H9 (cell line): ENCODE results near the gene ZNF541. TPM values are rescaled to one million over a fixed set of nuclear protein-coding genes. Genes with fewer than 3 reads are reported as not detected.

ENCODE experiments used
- DNase-seq: peaks from one replicate; pipeline ENCODE4 v3.0.0-alpha.2; 2017
- H2AFZ ChIP-seq: one replicate; pipeline ENCODE4 v1.6.1; 2013; ENCODE audit warnings: mild to moderate bottlenecking, low read length, control low read depth, moderate library complexity
- H2AK5ac ChIP-seq: 2 replicates; pipeline ENCODE4 v1.6.1; 2013; ENCODE audit warnings: low read length, control low read depth, mixed read lengths; ENCODE audit not compliant: insufficient read length
- H2BK120ac ChIP-seq: one replicate; pipeline ENCODE4 v1.6.1; 2013; ENCODE audit warnings: low read depth, mild to moderate bottlenecking, low read length, control low read depth, inconsistent platforms; ENCODE audit not compliant: poor library complexity, severe bottlenecking
- H2BK12ac ChIP-seq: 2 replicates; pipeline ENCODE4 v1.6.1; 2013; ENCODE audit warnings: low read length, control low read depth, mixed read lengths, low read depth; ENCODE audit not compliant: insufficient read length
- H2BK15ac ChIP-seq: 2 replicates; pipeline ENCODE4 v1.6.1; 2013; ENCODE audit warnings: low read depth, low read length, control low read depth
- H2BK20ac ChIP-seq: one replicate; pipeline ENCODE4 v1.6.1; 2013; ENCODE audit warnings: low read depth, mild to moderate bottlenecking, low read length, control low read depth, inconsistent platforms; ENCODE audit not compliant: poor library complexity, severe bottlenecking
- H2BK5ac ChIP-seq: 2 replicates; pipeline ENCODE4 v1.6.1; 2013; ENCODE audit warnings: low read length, control low read depth, mixed read lengths; ENCODE audit not compliant: insufficient read length
- H3K14ac ChIP-seq: 2 replicates; pipeline ENCODE4 v1.6.1; 2013; ENCODE audit warnings: low read length, control low read depth; ENCODE audit not compliant: insufficient read depth
- H3K18ac ChIP-seq: 2 replicates; pipeline ENCODE4 v1.6.1; 2013; ENCODE audit warnings: low read depth, mild to moderate bottlenecking, mixed read lengths, low read length, control low read depth; ENCODE audit not compliant: insufficient read length
- H3K23ac ChIP-seq: 2 replicates; pipeline ENCODE4 v1.6.1; 2013; ENCODE audit warnings: low read length, control low read depth, mixed read lengths, low read depth; ENCODE audit not compliant: insufficient read length
- H3K23me2 ChIP-seq: 2 replicates; pipeline ENCODE4 v1.6.1; 2013; ENCODE audit warnings: low read depth, mild to moderate bottlenecking, mixed read lengths, low read length, control low read depth; ENCODE audit not compliant: insufficient read length, poor library complexity, severe bottlenecking
- H3K27ac ChIP-seq: 2 replicates; pipeline ENCODE4 v1.5.1; 2013; ENCODE audit warnings: low read length, control low read depth, mixed read lengths, low read depth; ENCODE audit not compliant: insufficient read length
- H3K27me3 ChIP-seq: 2 replicates; pipeline ENCODE4 v1.6.1; 2013; ENCODE audit warnings: low read length, control low read depth, inconsistent platforms; ENCODE audit not compliant: insufficient read depth
- H3K4ac ChIP-seq: 2 replicates; pipeline ENCODE4 v1.6.1; 2013; ENCODE audit warnings: low read depth, mild to moderate bottlenecking, control low read depth, inconsistent platforms, low read length, moderate library complexity
- H3K4me1 ChIP-seq: 2 replicates; pipeline ENCODE4 v1.6.1; 2013; ENCODE audit warnings: low read length, control low read depth, inconsistent platforms; ENCODE audit not compliant: insufficient read depth
- H3K4me2 ChIP-seq: 2 replicates; pipeline ENCODE4 v1.6.1; 2013; ENCODE audit warnings: low read length, control low read depth, mixed read lengths; ENCODE audit not compliant: insufficient read length, insufficient read depth
- H3K56ac ChIP-seq: 2 replicates; pipeline ENCODE4 v1.6.1; 2013; ENCODE audit warnings: low read depth, mild to moderate bottlenecking, mixed read lengths, low read length, control low read depth; ENCODE audit not compliant: insufficient read length
- H3K79me1 ChIP-seq: 2 replicates; pipeline ENCODE4 v1.6.1; 2013; ENCODE audit warnings: low read depth, mild to moderate bottlenecking, moderate library complexity, low read length, control low read depth, inconsistent platforms; ENCODE audit not compliant: insufficient read depth, poor library complexity, severe bottlenecking
- H3K79me2 ChIP-seq: 2 replicates; pipeline ENCODE4 v1.6.1; 2013; ENCODE audit warnings: low read length, control low read depth, inconsistent platforms; ENCODE audit not compliant: insufficient read depth
- H3K9ac ChIP-seq: 2 replicates; pipeline ENCODE4 v1.6.1; 2013; ENCODE audit warnings: low read length, control low read depth, mixed read lengths; ENCODE audit not compliant: insufficient read length; ENCODE audit errors: extremely low read depth
- H3K9me3 ChIP-seq: one replicate; pipeline ENCODE4 v1.6.1; 2013; ENCODE audit warnings: low read depth, low read length, inconsistent platforms; ENCODE audit not compliant: control insufficient read depth
- H3T11ph ChIP-seq: one replicate; pipeline ENCODE4 v1.6.1; 2013; ENCODE audit warnings: mild to moderate bottlenecking, low read length, control low read depth, inconsistent platforms
- H4K20me1 ChIP-seq: one replicate; pipeline ENCODE4 v1.6.1; 2013; ENCODE audit not compliant: control insufficient read depth, insufficient read length, insufficient read depth
- H4K5ac ChIP-seq: 2 replicates; pipeline ENCODE4 v1.6.1; 2013; ENCODE audit warnings: low read depth, mild to moderate bottlenecking, mixed read lengths, low read length, control low read depth; ENCODE audit not compliant: insufficient read length
- H4K8ac ChIP-seq: replicated peaks from 2 replicates; pipeline ENCODE4 v1.6.1; 2013; ENCODE audit warnings: low read length, control low read depth, mixed read lengths, low read depth; ENCODE audit not compliant: insufficient read length
- H4K91ac ChIP-seq: 2 replicates; pipeline ENCODE4 v1.6.1; 2013; ENCODE audit warnings: low read depth, mild to moderate bottlenecking, moderate library complexity, mixed read lengths, low read length, control low read depth; ENCODE audit not compliant: insufficient read length
- H3K27ac Mint-ChIP-seq, 3 experiments: 2 replicates in 2 of 3; 3 replicates in 1 of 3; pipeline ENCODE4 v1.8.0; 2020 to 2021; ENCODE audit warnings: mixed read lengths in 3 of 3, mild to moderate bottlenecking in 1 of 3, moderate library complexity in 1 of 3
- H3K27me3 Mint-ChIP-seq: 2 replicates; pipeline ENCODE4 v1.8.0; 2021; ENCODE audit warnings: low read depth, mild to moderate bottlenecking, moderate library complexity, mixed read lengths
- H3K36me3 Mint-ChIP-seq, 3 experiments: 2 replicates in 2 of 3; 3 replicates in 1 of 3; pipeline ENCODE4 v1.8.0; 2020 to 2021; ENCODE audit warnings: low read depth in 3 of 3, mixed read lengths in 3 of 3; ENCODE audit not compliant: insufficient read depth in 1 of 3
- H3K4me1 Mint-ChIP-seq, 2 experiments: 2 replicates each; pipeline ENCODE4 v1.8.0; 2020; ENCODE audit warnings: mixed read lengths in 2 of 2
- H3K4me3 Mint-ChIP-seq, 2 experiments: 2 replicates in 1 of 2; 3 replicates in 1 of 2; pipeline ENCODE4 v1.8.0; 2020 to 2021; ENCODE audit warnings: mild to moderate bottlenecking in 2 of 2, mixed read lengths in 2 of 2, moderate library complexity in 1 of 2
- H3K9me3 Mint-ChIP-seq, 2 experiments: 2 replicates in 1 of 2; 3 replicates in 1 of 2; pipeline ENCODE4 v1.8.0; 2020; ENCODE audit warnings: mild to moderate bottlenecking in 2 of 2, mixed read lengths in 2 of 2, moderate library complexity in 1 of 2
- WGBS: extraction: QIAGEN DNeasy Blood & Tissue Kit; methylation state at CpG from one replicate; pipeline ENCODE4 v1.1.7; 2013; ENCODE audit warnings: missing lambda C conversion rate, low lambda C conversion rate, mixed read lengths; ENCODE audit not compliant: insufficient read length; ENCODE audit errors: extremely low coverage; 5-methylcytosine and 5-hydroxymethylcytosine counted together
- total RNA-seq: library from RNA; stranded (reverse); gene quantifications from 2 replicates; pipeline ENCODE4 v1.2.1, GENCODE V29; 2021
- TF ChIP-seq, protein P1 (sequence below): fragments of 200-600 bp; sonication (generic); conservative IDR thresholded peaks from 3 replicates; pipeline ENCODE4 v1.8.0; 2021; ENCODE audit warnings: antibody characterized with exemption, mild to moderate bottlenecking

ZNF541 gene
- total RNA-seq, 1 experiment from 2014 or later = not detected

GRCh38 chr19:47549261-47549862 is 23.6 kb downstream of the ZNF541 start:
- Histone ChIP-seq H3K9me3 (no peaks in the 10 kb centered on the region), H2AK5ac (no peak overlapping the region), H3K4ac (no peak overlapping the region), H3K56ac (no peak overlapping the region), H3K27me3 (no peaks in the 10 kb centered on the region; the same call in 1 of the 2 replicates), H2BK15ac (no peak overlapping the region), H2AFZ (no peak overlapping the region), H4K20me1 (no peaks in the 10 kb centered on the region), H3K27ac (no peak overlapping the region), H3K4me2 (no peak overlapping the region), H3K79me2 (no peaks in the 10 kb centered on the region), H2BK5ac (no peak overlapping the region), H2BK12ac (no peak overlapping the region), H3K18ac (no peak overlapping the region), H3K14ac (no peak overlapping the region; the same call in 1 of the 2 replicates), H3K23me2 (no peaks in the 10 kb centered on the region), H3K23ac (no peak overlapping the region), H3K9ac (no peak overlapping the region), H3T11ph (no peak overlapping the region), H3K4me1 (no peaks in the 10 kb centered on the region), H3K79me1 (no peaks in the 10 kb centered on the region), H4K91ac (no peak overlapping the region), H4K5ac (no peak overlapping the region), H2BK20ac (no peak overlapping the region), H4K8ac (no peak overlapping the region), H2BK120ac (no peak overlapping the region)
- H3K9me3 Mint-ChIP-seq = no peaks in the 10 kb centered on the region
- DNase-seq = no peak
- H3K27me3 Mint-ChIP-seq = no peaks in the 10 kb centered on the region; the same call in 1 of the 2 replicates
- H3K27ac Mint-ChIP-seq = peak overlapping the region in 1 of 3 experiments; percentile 65; a peak in 2 of 7 replicates
- TF ChIP-seq, protein P1, sequence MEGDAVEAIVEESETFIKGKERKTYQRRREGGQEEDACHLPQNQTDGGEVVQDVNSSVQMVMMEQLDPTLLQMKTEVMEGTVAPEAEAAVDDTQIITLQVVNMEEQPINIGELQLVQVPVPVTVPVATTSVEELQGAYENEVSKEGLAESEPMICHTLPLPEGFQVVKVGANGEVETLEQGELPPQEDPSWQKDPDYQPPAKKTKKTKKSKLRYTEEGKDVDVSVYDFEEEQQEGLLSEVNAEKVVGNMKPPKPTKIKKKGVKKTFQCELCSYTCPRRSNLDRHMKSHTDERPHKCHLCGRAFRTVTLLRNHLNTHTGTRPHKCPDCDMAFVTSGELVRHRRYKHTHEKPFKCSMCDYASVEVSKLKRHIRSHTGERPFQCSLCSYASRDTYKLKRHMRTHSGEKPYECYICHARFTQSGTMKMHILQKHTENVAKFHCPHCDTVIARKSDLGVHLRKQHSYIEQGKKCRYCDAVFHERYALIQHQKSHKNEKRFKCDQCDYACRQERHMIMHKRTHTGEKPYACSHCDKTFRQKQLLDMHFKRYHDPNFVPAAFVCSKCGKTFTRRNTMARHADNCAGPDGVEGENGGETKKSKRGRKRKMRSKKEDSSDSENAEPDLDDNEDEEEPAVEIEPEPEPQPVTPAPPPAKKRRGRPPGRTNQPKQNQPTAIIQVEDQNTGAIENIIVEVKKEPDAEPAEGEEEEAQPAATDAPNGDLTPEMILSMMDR = no peak
- H3K4me3 Mint-ChIP-seq = no peak overlapping the region
- H3K36me3 Mint-ChIP-seq = no peaks in the 10 kb centered on the region
- peaks cover 5 to 7% of the 10 kb centered on the region in 2 experiments for H3K4me1 Mint-ChIP-seq
- no CpG with 5 or more reads among the region's 13 CpGs for WGBS
